CD4-positive, alpha-beta T cell treated with Interferon alpha-2 for 1 hour (primary cell): ENCODE data around the gene ZNF469.
A peak's percentile ranks its signal among the peaks of the same experiment; 100 is the strongest.

ENCODE experiments used
- DNase-seq, 2 donors: peaks; one replicate each; pipeline ENCODE4 v3.0.0-alpha.2; 2020 to 2022

Gene ZNF469

GRCh38 chr16:88430524-88431446 is 48.0 kb downstream of the ZNF469 start:
- peak; percentile 34 to 38 for DNase-seq

- no peak for DNase-seq
These were observed 48.9 kb downstream of the ZNF469 start for GRCh38 chr16:88431651-88432050.

- DNase-seq: no peak
These were observed 49.4 kb downstream of the ZNF469 start for GRCh38 chr16:88432174-88432573.
